ENCODE results near the gene NT5C2. TPM values are rescaled to one million over a fixed set of nuclear protein-coding genes. Genes with fewer than 3 reads are reported as not detected.

Gene NT5C2
- total and polyA plus RNA-seq, 2 of the 8 experiments (the other 6 are each of a cell fraction or from before 2014, with no cell fraction given): 35.2 to 106 TPM

DNA sequence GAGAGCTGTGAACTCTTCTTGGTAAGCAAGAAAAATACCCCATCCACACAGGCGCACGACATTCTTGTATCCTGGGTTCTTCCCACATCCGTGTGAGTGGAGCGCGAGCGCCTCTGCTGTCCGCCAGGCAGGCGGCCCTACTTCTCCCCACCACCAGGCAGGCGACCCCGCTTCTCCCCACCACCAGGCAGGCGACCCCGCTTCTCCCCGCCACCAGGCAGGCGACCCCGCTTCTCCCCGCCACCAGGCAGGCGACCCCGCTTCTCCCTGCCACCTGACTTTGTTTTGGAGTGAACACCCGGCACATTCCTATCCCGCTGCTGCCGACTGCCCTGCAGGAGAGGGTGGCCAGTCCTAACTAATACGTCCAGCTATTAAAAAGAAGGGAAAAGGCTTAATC, 120.8 kb downstream of the NT5C2 start (continued):
- TF ChIP-seq JUND (IDR thresholded peaks at IDR 0.05; ENCODE audit: low read length): no peak
- TF ChIP-seq NANOG (IDR thresholded peaks at IDR 0.05; ENCODE audit: insufficient read depth, low read depth, low read length, poor library complexity, severe bottlenecking): no peak
- TF ChIP-seq JUN (IDR thresholded peaks at IDR 0.05; ENCODE audit: low read depth, low read length): no peak
- no peak for TF ChIP-seq YY1 (IDR thresholded peaks at IDR 0.05; ENCODE audit: low read depth, low read length)
- TF ChIP-seq SP1 (IDR thresholded peaks at IDR 0.05; ENCODE audit: low read depth, low read length): no peak
- TF ChIP-seq, protein P1, sequence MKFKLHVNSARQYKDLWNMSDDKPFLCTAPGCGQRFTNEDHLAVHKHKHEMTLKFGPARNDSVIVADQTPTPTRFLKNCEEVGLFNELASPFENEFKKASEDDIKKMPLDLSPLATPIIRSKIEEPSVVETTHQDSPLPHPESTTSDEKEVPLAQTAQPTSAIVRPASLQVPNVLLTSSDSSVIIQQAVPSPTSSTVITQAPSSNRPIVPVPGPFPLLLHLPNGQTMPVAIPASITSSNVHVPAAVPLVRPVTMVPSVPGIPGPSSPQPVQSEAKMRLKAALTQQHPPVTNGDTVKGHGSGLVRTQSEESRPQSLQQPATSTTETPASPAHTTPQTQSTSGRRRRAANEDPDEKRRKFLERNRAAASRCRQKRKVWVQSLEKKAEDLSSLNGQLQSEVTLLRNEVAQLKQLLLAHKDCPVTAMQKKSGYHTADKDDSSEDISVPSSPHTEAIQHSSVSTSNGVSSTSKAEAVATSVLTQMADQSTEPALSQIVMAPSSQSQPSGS (IDR thresholded peaks at IDR 0.05; ENCODE audit: low read length): no peak
